GM19324 (cell line): ENCODE results near the gene TARP.

ENCODE experiments used
- ATAC-seq: cut with Tn5 transposase; IDR thresholded peaks from one replicate; pipeline ENCODE4 v1.9.1; 2021; ENCODE audit warnings: mild to moderate bottlenecking, moderate library complexity; ENCODE audit not compliant: unreplicated experiment, low FRiP score

Gene TARP

DNA sequence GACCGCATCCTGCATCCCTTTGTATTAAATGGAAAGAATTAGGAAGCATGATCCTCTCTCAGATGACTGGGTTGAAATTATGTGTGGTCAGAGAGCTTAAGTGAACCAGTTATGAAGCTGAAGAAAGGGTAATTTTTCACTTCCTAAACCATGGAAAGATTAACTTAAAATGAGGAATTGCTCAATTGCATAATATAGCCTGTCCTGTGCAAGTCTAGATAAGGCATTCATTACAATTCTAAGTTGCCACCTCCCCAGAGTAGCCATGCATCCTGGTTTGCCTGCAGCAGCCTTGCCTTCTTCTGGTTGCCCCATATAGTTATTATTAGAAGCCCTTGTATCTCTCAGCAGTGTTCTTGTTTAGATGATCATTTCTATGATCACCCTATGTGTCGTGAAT is 50.1 kb downstream of the TARP start:
- no peak for ATAC-seq

DNA sequence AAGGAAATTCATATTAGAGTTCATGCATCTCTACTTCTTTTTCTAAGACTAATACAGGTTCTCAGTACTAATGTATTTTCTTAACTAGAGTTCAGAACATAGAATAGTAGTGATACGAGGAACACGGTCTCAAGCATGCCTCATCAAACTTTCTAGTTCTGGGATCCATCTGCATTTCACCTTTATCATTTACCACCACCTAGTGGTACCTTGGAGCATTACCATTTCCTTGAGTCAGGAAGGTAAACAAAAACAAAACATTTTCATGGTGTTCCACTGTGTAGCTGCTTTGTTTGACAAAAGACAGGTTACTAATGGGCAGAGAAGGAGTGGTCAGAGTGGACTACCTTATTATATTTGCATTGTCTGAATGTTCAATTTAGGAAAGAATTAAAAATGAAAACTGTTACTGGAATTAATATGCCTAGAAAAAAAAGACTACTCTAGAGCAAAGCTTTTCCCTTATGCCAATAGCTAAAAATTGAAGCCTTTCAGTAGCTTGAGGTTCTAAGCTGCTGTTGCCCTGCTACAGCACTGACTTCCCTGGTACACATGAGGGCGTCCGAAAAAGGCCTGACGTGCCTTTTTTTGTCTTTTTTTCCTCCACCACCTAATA is 50.8 kb downstream of the TARP start:
- no peak for ATAC-seq

DNA sequence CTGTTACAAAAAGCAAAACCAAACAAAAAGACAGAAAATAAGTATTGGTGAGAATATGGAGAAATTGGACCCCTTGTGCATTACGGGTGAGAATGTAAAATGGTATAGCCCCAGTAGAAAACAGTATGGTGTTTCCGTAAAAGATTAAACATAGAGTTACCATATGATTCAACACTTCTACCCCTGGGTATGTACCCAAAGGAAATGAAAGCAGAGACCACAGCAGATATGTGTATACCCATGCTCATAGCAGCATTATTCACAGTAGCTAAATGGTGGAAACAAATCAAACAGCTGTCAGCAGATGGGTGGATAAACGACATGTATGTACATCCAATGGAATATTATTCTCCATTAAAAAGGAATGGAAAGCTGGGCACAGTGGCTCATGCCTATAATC is 53.0 kb downstream of the TARP start:
- no peak for ATAC-seq

DNA sequence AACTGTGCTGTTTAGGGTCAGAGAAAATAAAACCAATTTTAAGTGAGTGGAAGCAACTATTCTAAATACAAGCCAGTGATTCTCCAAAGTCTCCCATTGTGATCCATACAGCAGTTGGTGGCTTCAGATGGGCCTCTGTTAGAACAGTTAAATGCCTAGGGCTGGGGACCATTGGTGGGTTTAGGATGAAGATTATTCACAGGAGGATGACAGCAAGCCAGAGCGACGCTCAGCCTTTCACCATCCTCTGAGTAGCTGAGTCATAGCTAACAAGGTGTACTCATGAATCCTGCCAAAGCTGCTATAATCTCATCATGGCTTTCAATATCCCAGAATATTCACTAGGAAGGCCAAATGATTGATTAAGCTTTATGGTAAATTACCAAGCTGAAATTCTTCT is 55.8 kb downstream of the TARP start:
- ATAC-seq, result no peak

DNA sequence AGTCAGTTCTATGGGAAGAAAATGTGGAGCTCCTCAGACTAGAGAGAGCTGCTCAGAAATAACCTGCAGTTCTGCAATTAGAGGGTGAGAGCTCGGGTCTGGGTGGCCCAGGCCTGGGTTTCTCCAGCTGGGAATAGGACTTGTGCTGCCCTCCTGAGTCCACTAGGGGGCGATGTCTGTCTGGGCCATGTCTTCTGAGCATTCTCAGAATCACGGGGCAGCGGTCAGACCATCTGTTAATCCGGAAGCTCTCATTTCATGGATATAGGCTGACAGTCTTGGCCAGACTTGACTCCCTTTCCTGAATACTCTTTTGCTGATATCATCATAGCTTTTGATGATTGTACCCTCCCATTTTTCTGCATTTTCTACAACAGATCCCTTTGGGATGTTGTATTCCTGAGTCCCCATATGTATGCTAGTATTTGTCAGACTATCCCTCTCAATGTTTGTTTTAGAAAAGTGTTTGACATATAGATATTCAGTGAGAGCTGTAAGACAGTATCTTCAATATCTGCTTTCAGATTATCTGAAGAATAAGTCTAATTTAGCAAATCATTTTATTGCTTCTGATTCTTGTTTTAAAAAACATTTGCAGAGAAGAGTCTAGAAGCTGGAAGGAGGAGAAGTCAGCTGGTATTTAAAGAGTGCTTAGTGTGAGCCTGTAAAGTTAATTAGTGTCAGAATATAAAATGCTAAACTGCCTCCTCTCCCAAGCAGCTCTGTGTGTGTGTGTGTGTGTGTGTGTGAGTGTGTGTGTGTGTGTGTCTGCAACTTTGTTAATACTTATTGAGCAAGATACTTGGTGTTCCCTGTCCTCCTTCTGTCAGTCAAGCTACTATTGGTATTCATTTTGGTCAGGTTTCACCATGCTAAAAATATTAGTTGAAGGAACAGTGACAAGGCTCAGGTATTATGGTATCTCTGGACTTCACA is 57.4 kb downstream of the TARP start:
- ATAC-seq, result peak; percentile 82

DNA sequence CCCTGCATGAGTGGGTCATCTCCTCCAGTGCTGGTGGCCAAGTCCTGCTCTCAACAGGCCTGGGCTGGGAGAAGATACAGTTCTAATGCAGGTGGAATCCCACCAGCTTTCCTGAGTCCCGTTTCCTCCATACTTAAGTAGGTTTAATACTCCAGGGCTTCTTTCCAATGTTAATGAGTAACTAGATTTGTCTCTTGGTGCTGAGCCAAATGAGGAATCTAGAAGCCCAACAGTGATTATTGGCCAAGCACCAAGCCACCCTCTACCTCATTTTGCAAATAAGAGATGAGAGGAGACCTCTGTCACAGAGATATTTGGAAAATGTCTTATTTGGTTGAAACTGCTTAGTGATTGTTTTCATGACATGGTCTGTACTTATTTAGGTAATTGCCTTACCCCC is 58.3 kb downstream of the TARP start:
- no peak for ATAC-seq

DNA sequence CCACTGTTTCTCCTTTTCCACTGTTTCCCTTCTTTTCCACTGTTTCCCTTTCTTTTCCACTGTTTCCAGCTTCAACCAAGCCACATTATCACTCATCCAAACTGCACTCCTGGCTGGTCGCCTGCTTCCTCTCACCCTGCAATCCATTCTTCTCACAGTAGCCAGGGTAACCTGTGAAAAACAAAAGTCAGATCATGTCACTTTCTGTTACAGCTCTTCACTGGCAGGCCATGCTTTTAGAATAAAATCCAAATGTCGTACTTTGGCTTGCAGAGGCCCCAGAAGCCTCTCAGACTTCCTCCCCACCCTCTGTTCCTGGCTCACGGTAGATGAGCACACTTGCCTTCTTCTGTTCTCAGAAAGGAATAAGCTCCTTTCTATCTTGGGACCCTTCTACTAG is 61.5 kb downstream of the TARP start:
- ATAC-seq, result no peak

DNA sequence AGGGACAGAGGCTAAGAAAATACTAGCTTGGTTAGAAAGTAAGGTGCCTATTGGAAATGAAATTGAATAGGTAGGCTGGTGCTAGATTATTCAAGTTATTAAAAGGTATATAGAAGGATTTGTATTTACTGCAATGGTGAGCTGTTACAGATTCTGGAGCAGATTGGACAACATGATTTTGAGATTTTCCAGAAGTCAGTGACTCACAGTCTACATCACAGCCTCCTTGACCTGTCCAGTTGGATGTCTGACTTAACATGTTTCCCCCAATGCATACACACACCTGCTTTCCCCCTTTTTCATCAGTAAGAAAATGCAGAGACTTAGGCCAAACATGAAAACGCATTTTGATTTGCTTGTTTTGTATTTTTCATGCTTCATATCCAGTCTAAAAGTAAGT is 62.0 kb downstream of the TARP start:
- ATAC-seq, result no peak
